ENCODE measurements around the gene KCNMB2.

The KCNMB2 gene

DNA sequence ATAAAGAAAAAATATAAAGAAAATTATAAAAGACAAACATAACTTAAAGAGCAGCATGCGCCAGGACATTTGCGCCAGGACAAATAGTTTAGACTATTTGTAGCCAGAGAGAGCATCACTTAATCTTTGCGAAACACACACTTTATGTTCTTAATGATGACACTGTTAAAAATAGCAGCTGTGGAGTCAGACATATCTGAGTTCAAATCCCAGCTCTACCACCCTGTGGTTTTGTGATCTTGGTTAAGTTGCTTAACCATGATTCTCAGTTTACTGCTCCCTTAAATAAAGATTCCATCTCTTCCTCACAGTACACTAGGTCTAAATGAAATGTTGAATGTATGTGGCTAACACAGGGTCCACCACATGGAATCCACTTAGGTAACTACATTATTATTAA, 31.4 kb downstream of the KCNMB2 start:
- no peaks in the 10 kb centered on the region for H3K36me3 ChIP-seq
- TF ChIP-seq Cebpa-rat (IDR thresholded peaks at IDR 0.05) = no peak
- H4K20me1 ChIP-seq = no peaks in the 10 kb centered on the region
- H3K4me1 ChIP-seq = no peaks in the 10 kb centered on the region
- no peak overlapping the region for H3K27ac ChIP-seq
- no peak overlapping the region for H3K4me2 ChIP-seq
- no peak overlapping the region for H3K9ac ChIP-seq
- no peak overlapping the region for H3K4me3 ChIP-seq
- H3K27me3 ChIP-seq = no peaks in the 10 kb centered on the region
- H3K9me3 ChIP-seq = no peaks in the 10 kb centered on the region

DNA sequence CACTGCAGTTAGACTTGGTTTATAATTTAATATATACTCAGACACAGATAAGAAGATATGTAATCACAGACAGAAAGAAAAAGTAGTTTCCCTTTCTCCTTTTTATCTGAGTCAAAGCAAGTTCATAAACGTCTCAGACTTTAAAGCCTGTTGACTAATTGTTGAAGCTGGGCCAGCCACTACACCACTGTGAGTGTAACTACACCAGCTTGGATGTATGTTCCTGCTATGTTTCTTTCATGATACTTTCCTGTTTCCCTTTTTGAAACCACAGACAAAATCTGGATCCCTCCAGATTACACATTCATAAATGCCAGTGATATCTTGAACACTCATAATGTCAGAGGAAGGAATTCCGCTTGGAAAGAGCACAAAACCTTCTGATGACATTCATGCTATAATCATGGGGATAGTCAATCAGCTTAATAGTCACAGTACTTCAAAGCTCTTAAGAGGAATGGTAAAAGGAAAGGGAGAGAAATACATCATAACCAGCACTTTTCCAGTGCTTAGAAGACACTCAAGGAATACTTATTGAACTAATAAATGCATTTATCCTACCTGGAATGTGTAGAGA, 32.0 kb downstream of the KCNMB2 start:
- H3K27me3 ChIP-seq = no peaks in the 10 kb centered on the region
- no peak overlapping the region for H3K4me2 ChIP-seq
- no peaks in the 10 kb centered on the region for H3K4me1 ChIP-seq
- no peak for TF ChIP-seq Cebpa-rat (IDR thresholded peaks at IDR 0.05)
- H3K36me3 ChIP-seq = no peaks in the 10 kb centered on the region
- no peak overlapping the region for H3K27ac ChIP-seq
- no peak overlapping the region for H3K4me3 ChIP-seq
- H4K20me1 ChIP-seq = no peaks in the 10 kb centered on the region
- no peak overlapping the region for H3K9ac ChIP-seq
- H3K9me3 ChIP-seq = no peaks in the 10 kb centered on the region

DNA sequence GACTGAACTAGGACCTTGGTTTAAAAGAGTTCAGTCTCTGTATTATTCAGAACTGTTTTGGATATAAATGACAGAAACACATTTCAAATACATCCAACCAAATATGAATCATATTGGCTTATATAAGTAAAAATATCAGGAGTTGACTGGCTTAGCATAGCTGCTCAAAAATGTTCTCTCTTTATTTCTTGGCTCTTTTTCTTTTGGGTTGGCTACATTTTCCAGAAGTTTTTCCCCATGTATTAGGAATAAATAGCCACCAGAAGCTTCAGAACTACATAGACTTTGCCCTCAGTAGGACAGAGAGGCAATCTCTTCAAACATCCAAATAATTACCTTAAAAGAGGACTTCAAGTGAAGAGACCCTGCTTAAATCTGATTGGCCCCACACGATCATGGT, 32.7 kb downstream of the KCNMB2 start:
- no peaks in the 10 kb centered on the region for H3K9me3 ChIP-seq
- no peak overlapping the region for H3K9ac ChIP-seq

DNA sequence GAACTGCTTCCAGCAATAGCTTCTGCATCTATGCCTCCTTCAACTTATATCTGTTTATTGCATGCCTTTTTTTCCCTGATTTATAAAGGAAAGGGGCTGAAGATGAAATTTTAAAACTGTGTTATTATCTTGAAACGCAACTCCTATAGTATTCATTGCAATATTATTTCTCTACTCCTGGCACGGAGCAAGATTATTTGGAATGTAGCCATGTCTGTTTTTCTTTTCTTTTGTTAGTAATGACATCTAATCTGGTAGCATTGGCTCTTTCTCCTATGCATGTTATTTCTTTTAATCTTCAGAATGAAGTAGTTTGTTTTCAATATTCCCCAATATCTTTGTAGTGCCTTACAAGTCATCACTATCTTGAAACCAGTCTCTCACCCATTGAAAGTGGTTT, 33.6 kb downstream of the KCNMB2 start:
- no peaks in the 10 kb centered on the region for H3K27me3 ChIP-seq
- TF ChIP-seq Cebpa-rat (IDR thresholded peaks at IDR 0.05) = no peak
- H3K4me1 ChIP-seq = no peaks in the 10 kb centered on the region
- no peak overlapping the region for H3K4me2 ChIP-seq
- no peak overlapping the region for H3K4me3 ChIP-seq
- H3K9me3 ChIP-seq = no peaks in the 10 kb centered on the region
- no peak overlapping the region for H3K9ac ChIP-seq
- H3K36me3 ChIP-seq = no peaks in the 10 kb centered on the region
- H3K27ac ChIP-seq = no peak overlapping the region
- no peaks in the 10 kb centered on the region for H4K20me1 ChIP-seq

More for the DNA sequence above, 32.7 kb downstream of the KCNMB2 start:
- H4K20me1 ChIP-seq = no peaks in the 10 kb centered on the region
- no peak for TF ChIP-seq Cebpa-rat (IDR thresholded peaks at IDR 0.05)
- no peak overlapping the region for H3K4me3 ChIP-seq
- no peaks in the 10 kb centered on the region for H3K36me3 ChIP-seq
- no peaks in the 10 kb centered on the region for H3K4me1 ChIP-seq
- no peak overlapping the region for H3K27ac ChIP-seq
- no peaks in the 10 kb centered on the region for H3K27me3 ChIP-seq
- no peak overlapping the region for H3K4me2 ChIP-seq

DNA sequence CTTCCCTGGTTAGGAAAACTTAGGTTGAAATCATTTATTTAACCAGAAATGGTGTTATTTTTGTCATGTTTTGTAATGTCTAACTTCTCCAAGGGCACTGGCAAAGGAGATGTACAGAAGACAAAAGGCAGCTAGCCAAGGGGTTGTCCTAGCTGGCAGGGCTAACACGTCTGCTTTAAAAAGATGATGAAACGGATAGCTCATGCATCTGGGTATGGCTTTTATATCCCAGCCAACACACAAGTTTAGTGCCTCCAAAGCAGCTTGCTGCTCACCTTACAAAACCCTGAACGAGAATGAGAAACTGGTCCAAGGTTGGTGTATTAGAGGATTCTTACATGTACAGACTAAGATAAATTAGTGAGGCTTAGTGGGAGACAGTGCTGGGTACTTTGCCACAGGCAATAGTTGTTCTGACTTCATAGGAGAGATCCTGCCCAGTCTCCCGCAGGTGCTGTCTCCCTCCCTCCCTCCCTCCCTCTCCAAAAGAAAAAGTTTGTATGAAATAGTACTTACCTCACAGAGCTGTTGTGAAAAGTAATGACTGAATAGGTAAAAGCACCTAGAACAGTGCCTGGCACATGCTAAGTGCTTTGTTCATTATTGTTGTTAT, 47.8 kb downstream of the KCNMB2 start:
- no peaks in the 10 kb centered on the region for H4K20me1 ChIP-seq
- no peak overlapping the region for H3K9ac ChIP-seq
- H3K4me3 ChIP-seq = no peak overlapping the region
- no peaks in the 10 kb centered on the region for H3K4me1 ChIP-seq
- H3K27ac ChIP-seq = no peak overlapping the region
- no peaks in the 10 kb centered on the region for H3K36me3 ChIP-seq
- no peak for TF ChIP-seq Cebpa-rat (IDR thresholded peaks at IDR 0.05)
- H3K4me2 ChIP-seq = no peak overlapping the region
- no peaks in the 10 kb centered on the region for H3K27me3 ChIP-seq
- H3K9me3 ChIP-seq = no peaks in the 10 kb centered on the region

DNA sequence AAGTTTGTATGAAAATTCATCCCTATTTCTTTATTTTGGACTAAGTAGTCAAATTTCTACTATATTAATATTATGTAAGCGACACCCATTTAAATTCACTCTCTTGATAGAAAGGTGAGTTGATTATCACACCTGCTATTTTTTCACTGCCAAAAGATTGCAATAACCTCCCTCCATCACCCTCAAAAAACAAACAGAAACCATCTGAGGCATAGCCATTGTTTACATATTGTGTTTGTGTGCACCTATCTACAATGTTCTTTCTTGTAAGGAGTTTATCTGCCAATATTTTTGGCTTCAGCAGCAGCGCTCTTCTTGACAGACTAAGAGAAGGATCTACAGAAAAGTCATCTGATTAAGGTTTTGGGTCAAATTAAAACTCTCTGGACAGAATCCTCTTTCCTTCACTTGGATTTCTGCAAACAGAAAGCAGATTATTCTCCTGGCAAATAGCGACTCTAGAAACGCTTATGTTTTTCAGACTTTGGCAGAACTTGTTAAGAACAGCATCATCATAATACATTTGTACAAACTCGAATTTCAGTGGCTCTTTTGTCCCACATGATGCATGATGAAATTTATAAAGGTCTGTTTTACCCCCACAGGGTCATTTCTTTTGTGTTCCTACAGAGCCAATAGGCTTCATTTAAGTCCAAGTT, 48.6 kb downstream of the KCNMB2 start:
- H3K27me3 ChIP-seq = no peaks in the 10 kb centered on the region
- no peak overlapping the region for H3K4me2 ChIP-seq
- no peak for TF ChIP-seq Cebpa-rat (IDR thresholded peaks at IDR 0.05)
- no peaks in the 10 kb centered on the region for H3K4me1 ChIP-seq
- H3K27ac ChIP-seq = no peak overlapping the region
- no peak overlapping the region for H3K9ac ChIP-seq
- no peaks in the 10 kb centered on the region for H4K20me1 ChIP-seq
- no peak overlapping the region for H3K4me3 ChIP-seq
- H3K36me3 ChIP-seq = no peaks in the 10 kb centered on the region
- H3K9me3 ChIP-seq = no peaks in the 10 kb centered on the region

DNA sequence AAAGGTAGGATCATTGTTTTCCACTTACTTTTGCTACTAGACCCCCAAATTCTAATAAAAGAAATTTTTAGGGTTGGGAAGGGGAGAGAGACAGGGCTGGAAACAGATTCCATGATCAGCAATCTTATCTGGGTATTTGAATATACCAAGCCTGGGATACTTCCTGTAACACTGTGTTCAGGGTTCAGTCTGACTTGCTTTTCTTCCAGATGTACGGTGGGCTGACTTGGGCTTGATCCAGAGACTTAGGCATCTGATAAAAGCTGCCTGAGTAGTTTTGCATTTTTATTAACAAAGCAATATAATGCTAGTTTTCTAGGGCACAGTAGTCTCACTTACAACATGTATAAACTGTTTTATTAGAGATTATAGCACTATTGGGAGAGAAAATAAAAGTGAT, 49.2 kb downstream of the KCNMB2 start:
- H3K4me3 ChIP-seq = no peak overlapping the region
- no peak overlapping the region for H3K9ac ChIP-seq
- H3K36me3 ChIP-seq = no peaks in the 10 kb centered on the region
- H3K27ac ChIP-seq = no peak overlapping the region
- no peak for TF ChIP-seq Cebpa-rat (IDR thresholded peaks at IDR 0.05)
- no peaks in the 10 kb centered on the region for H3K27me3 ChIP-seq
- H4K20me1 ChIP-seq = no peaks in the 10 kb centered on the region
- H3K4me1 ChIP-seq = no peaks in the 10 kb centered on the region
- H3K4me2 ChIP-seq = no peak overlapping the region
- H3K9me3 ChIP-seq = no peaks in the 10 kb centered on the region

DNA sequence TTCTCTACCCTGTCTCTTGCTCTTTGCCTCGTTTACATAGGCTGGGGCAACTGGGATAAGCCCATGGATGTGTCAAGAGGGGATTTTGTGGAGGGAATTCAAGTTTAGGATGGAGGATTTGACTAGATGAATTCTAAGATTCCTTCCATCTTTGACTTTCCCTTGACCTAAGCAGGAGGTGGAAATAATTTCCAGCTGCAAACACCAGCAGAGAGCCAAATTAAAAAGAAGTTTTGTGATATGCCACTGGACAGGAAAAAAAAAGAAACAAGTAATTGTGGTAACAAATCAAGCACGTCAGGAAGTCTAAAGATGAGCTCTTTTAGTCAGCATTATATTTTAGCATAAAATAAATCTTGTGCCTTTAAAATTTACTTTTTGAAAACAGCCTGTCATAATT, 49.8 kb downstream of the KCNMB2 start:
- no peak for TF ChIP-seq Cebpa-rat (IDR thresholded peaks at IDR 0.05)
- Histone ChIP-seq H4K20me1 (no peaks in the 10 kb centered on the region), H3K4me3 (no peak overlapping the region), H3K27me3 (no peaks in the 10 kb centered on the region), H3K9ac (no peak overlapping the region), H3K4me2 (no peak overlapping the region), H3K4me1 (no peaks in the 10 kb centered on the region), H3K27ac (no peak overlapping the region), H3K36me3 (no peaks in the 10 kb centered on the region), H3K9me3 (no peaks in the 10 kb centered on the region)

DNA sequence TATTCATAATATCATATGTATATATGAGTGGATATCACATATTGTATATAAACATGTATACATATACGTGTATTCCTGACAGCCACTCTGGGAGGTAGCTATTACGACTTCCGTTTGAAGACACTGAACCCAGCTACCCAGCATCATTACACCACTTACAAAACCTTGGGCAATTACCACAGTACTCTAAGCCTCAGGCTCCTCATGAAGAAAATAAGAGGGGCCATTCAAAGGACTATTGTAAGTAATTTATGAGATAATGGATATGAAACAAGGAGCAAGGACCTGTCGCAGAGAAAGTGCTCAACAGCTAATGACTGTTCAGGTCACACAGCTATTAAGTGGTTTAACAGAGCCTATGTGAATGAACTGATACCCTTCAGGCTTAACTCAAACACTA, 52.4 kb downstream of the KCNMB2 start:
- no peaks in the 10 kb centered on the region for H3K9me3 ChIP-seq
- no peak overlapping the region for H3K9ac ChIP-seq
- H3K27ac ChIP-seq = no peak overlapping the region
- H3K4me3 ChIP-seq = no peak overlapping the region
- H3K4me1 ChIP-seq = no peaks in the 10 kb centered on the region
- no peaks in the 10 kb centered on the region for H3K36me3 ChIP-seq
- H3K27me3 ChIP-seq = no peaks in the 10 kb centered on the region
- H4K20me1 ChIP-seq = no peaks in the 10 kb centered on the region
- TF ChIP-seq Cebpa-rat (IDR thresholded peaks at IDR 0.05) = no peak
- no peak overlapping the region for H3K4me2 ChIP-seq

DNA sequence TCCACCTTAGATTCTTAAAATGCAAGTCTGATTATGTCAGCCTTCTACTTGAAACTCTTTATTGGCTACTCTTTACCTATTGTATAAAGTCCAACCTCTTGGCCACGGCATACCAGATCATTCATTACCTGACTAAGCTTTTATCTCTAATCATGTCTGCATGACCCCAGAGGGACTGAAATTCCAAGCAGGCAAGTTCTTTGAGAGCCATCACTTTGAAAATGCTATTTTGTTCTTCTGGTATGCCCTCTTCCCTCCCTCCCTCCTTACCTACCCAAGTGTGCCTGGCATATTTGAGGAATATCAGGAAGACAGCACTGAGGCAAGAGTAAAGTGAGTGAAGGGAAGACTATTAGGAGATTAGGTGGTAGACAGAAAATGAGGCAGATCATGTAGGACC, 57.5 kb downstream of the KCNMB2 start:
- TF ChIP-seq Cebpa-rat (IDR thresholded peaks at IDR 0.05) = no peak
- Histone ChIP-seq H4K20me1 (no peaks in the 10 kb centered on the region), H3K4me2 (no peak overlapping the region), H3K4me3 (no peak overlapping the region), H3K9me3 (no peaks in the 10 kb centered on the region), H3K36me3 (no peaks in the 10 kb centered on the region), H3K4me1 (no peaks in the 10 kb centered on the region), H3K9ac (no peak overlapping the region), H3K27me3 (no peaks in the 10 kb centered on the region), H3K27ac (no peak overlapping the region)

Data from BLaER1 (cell line).